ENCODE measurements around the gene NUDT16. TPM values are rescaled to one million over a fixed set of nuclear protein-coding genes. Genes with fewer than 3 reads are reported as not detected.

Gene NUDT16
- total and polyA plus RNA-seq, 2 experiments from 2014 or later = 12.9 to 27.8 TPM

DNA sequence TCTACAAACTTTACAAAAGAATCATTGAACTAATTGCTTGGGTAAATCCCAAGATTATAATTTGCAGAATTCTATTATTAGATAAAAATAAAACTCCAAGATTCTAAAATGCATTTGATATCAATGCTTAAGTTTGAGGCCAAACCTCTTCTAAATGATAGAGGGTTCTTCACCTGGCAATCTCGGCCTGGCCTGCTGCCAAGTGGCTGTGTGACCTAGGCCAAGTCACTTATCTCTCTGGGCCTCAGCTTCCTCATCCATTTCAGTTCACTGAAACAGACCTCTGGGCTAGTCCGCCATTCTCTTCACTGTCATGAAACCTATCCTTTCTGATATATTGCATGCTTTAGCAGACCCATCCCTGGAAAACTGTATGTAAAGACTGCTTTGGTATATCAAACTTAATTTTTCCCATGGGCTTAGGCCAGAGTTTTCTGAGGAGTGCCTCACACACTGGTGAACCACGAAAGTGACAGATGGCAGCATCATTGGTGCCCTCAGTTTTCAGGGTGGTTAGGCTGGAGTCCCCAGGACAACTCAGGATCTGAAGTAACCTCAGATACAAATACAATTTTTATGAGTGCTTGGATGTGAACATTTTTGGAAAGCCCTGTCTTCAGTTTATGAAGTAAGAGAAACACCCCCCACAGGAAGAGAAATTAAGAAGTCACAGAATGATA lies 21.8 kb downstream of the NUDT16 start:
- Histone ChIP-seq H3K4me1 (ENCODE audit: low read depth) (no peaks in the 10 kb centered on the region), H3K27ac (no peak overlapping the region), H3K4me3 (no peak overlapping the region), H3K27me3 (no peaks in the 10 kb centered on the region), H3K9me3 (ENCODE audit: low read depth) (no peaks in the 10 kb centered on the region), H3K36me3 (no peaks in the 10 kb centered on the region)
- no peak for DNase-seq (ENCODE audit: low read depth in 1 of 2, low spot score in 1 of 2)
- TF ChIP-seq, protein P1, sequence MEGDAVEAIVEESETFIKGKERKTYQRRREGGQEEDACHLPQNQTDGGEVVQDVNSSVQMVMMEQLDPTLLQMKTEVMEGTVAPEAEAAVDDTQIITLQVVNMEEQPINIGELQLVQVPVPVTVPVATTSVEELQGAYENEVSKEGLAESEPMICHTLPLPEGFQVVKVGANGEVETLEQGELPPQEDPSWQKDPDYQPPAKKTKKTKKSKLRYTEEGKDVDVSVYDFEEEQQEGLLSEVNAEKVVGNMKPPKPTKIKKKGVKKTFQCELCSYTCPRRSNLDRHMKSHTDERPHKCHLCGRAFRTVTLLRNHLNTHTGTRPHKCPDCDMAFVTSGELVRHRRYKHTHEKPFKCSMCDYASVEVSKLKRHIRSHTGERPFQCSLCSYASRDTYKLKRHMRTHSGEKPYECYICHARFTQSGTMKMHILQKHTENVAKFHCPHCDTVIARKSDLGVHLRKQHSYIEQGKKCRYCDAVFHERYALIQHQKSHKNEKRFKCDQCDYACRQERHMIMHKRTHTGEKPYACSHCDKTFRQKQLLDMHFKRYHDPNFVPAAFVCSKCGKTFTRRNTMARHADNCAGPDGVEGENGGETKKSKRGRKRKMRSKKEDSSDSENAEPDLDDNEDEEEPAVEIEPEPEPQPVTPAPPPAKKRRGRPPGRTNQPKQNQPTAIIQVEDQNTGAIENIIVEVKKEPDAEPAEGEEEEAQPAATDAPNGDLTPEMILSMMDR (IDR thresholded peaks at IDR 0.05; ENCODE audit: low read depth, low read length) = no peak

DNA sequence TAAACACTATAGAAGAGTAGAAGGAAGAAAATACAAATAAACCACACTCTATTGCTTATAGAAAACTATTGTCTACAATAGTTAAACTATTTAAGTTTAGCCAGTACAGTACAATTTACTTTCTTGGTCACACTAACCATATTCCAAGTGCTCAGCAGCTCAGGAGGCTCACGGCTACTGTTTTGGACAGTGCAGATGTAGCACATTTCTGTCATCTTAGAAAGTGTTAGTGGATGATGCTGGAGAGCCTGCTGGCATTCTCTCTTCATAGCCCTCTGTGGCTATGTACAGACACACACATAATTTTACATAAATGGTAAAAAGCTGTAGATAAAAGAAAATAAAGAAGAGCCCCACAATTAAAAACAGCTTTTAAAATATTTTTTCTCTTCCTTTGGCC lies 23.8 kb downstream of the NUDT16 start:
- Histone ChIP-seq H3K4me3 (no peak overlapping the region), H3K9me3 (ENCODE audit: low read depth) (no peaks in the 10 kb centered on the region), H3K27me3 (no peaks in the 10 kb centered on the region), H3K36me3 (no peaks in the 10 kb centered on the region), H3K4me1 (ENCODE audit: low read depth) (no peaks in the 10 kb centered on the region), H3K27ac (no peak overlapping the region)
- TF ChIP-seq, protein P1 (IDR thresholded peaks at IDR 0.05; ENCODE audit: low read depth, low read length) = no peak
- no peak for DNase-seq (ENCODE audit: low read depth in 1 of 2, low spot score in 1 of 2)

DNA sequence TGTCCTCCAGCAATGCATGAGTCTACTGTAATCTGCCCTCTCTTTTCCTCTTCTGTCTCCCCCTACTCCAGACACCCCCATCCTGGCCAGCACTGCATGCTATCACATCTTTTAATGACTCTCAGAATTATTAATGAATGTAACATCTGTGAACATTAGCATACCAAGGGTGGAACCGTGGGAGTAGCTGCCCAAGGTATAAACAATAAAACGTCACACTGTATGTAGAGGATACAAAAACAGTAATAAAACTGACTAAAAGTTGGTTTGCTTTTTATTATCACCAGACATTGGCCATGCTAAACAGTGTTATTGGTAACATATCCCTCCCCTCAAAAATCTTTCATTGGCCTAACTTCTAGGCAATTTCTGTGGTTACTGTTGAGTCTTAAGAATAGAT lies 24.7 kb downstream of the NUDT16 start:
- Histone ChIP-seq H3K27me3 (no peaks in the 10 kb centered on the region), H3K36me3 (no peaks in the 10 kb centered on the region), H3K9me3 (ENCODE audit: low read depth) (no peaks in the 10 kb centered on the region), H3K27ac (no peak overlapping the region), H3K4me1 (ENCODE audit: low read depth) (no peaks in the 10 kb centered on the region), H3K4me3 (no peak overlapping the region)
- DNase-seq (ENCODE audit: low read depth in 1 of 2, low spot score in 1 of 2) = no peak
- TF ChIP-seq, protein P1 (IDR thresholded peaks at IDR 0.05; ENCODE audit: low read depth, low read length) = no peak

DNA sequence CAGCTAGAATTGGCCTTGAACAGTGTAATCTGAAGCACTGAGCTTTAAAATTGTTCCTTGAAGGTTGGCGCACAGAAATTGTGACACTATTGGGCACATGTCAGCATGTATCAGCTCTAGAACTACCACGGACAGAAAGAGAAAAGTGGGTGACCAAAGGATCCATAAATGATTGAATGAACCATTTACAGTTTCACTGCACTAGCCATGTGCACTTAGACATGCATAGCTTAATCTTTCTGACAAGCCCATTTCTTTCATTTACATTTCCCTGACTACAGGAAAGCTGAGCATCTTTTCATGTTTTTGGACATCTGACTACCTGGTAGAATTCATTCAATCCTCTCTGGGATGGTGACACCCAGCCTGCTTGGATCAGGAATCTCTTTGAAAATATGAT lies 36.2 kb downstream of the NUDT16 start:
- H3K27ac ChIP-seq = no peak overlapping the region
- H3K27me3 ChIP-seq = no peaks in the 10 kb centered on the region
- no peaks in the 10 kb centered on the region for H3K4me1 ChIP-seq (ENCODE audit: low read depth)
- H3K36me3 ChIP-seq = no peaks in the 10 kb centered on the region
- no peak for DNase-seq (ENCODE audit: low read depth in 1 of 2, low spot score in 1 of 2)
- no peak overlapping the region for H3K4me3 ChIP-seq
- TF ChIP-seq, protein P1 (IDR thresholded peaks at IDR 0.05; ENCODE audit: low read depth, low read length) = no peak
- H3K9me3 ChIP-seq (ENCODE audit: low read depth) = no peaks in the 10 kb centered on the region

DNA sequence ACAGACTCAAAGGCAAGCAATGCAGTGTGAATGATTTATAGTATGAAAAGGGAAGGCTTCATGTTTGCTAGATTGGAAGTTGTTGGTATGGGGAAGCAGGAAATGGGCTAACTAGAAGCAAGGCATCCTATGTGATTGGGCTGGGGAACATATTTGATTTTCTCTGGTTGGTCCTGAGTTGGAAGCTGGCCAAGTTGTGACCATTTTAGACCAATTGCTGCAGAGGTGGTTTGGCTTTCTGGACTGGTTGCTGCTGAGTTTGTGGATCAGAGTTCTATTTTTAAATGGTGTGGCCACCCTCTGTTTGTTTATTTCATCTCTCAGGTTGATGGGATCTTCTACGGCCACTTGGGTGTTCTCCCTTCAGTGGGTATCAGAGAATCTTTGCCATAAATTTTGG lies 39.7 kb downstream of the NUDT16 start:
- Histone ChIP-seq H3K27ac (no peak overlapping the region), H3K36me3 (no peaks in the 10 kb centered on the region), H3K4me1 (ENCODE audit: low read depth) (no peaks in the 10 kb centered on the region), H3K4me3 (no peak overlapping the region), H3K9me3 (ENCODE audit: low read depth) (no peaks in the 10 kb centered on the region), H3K27me3 (no peaks in the 10 kb centered on the region)
- no peak for DNase-seq (ENCODE audit: low read depth in 1 of 2, low spot score in 1 of 2)
- TF ChIP-seq, protein P1 (IDR thresholded peaks at IDR 0.05; ENCODE audit: low read depth, low read length) = no peak

Measured in cardiac muscle cell (in vitro differentiated cells and primary cell).